Esophagus muscularis mucosa (tissue), 4 donors: ENCODE results near the gene ZSCAN12. TPM values are rescaled to one million over a fixed set of nuclear protein-coding genes. Genes with fewer than 3 reads are reported as not detected.
"Not testable (repeated sequence)": the region's sequence is repeated elsewhere in the genome, so short reads cannot be mapped to it uniquely, and the experiment has no call there.

Experiments
- DNase-seq: peaks from one replicate; pipeline ENCODE4 v3.0.0-alpha.2; 2017; ENCODE audit errors: extremely low spot score
- H3K27ac ChIP-seq, 4 donors: fragments of 200-600 bp; sonication (generic); replicated peaks in 1 of 4; 1 replicate in 3 of 4; 2 replicates in 1 of 4; pipeline ENCODE4 v1.5.1; 2016 to 2019; ENCODE audit warnings: mild to moderate bottlenecking in 1 of 4
- H3K27me3 ChIP-seq, 4 donors: fragments of 200-600 bp; sonication (generic); one replicate each; pipeline versions ENCODE4 v1.5.1 to v1.6.0; 2016 to 2019
- H3K36me3 ChIP-seq, 4 donors: fragments of 200-600 bp; sonication (generic); one replicate each; pipeline ENCODE4 v1.5.1; 2016 to 2019
- H3K4me1 ChIP-seq, 4 donors: fragments of 200-600 bp; sonication (generic); one replicate each; pipeline ENCODE4 v1.5.1; 2016 to 2019
- H3K4me3 ChIP-seq, 4 donors: fragments of 200-600 bp; sonication (generic); 1 replicate in 2 of 4; 2 replicates in 2 of 4; pipeline ENCODE4 v1.5.1; 2016 to 2019; ENCODE audit warnings: mild to moderate bottlenecking in 4 of 4, moderate library complexity in 1 of 4
- H3K9me3 ChIP-seq, 4 donors: fragments of 200-600 bp; sonication (generic); 1 replicate in 3 of 4; 2 replicates in 1 of 4; pipeline ENCODE4 v1.5.1; 2016 to 2019
- CTCF ChIP-seq, 3 experiments: fragments of 200-600 bp in 2 of 3; fragments of 450-650 bp in 1 of 3; sonication (generic) in 2 of 3; IDR thresholded peaks; one replicate each; pipeline ENCODE4 v1.5.1; 2017 to 2019; ENCODE audit warnings: antibody characterized with exemption in 3 of 3, mild to moderate bottlenecking in 2 of 3, moderate library complexity in 1 of 3
- EP300 ChIP-seq: sonication (generic); formaldehyde crosslinking; IDR thresholded peaks from one replicate; pipeline ENCODE4 v1.6.1; 2017; ENCODE audit warnings: antibody characterized with exemption
- POLR2A ChIP-seq: fragments of 450-650 bp; IDR thresholded peaks from one replicate; pipeline ENCODE4 v1.6.1; 2017; ENCODE audit warnings: antibody characterized with exemption, moderate library complexity, mild to moderate bottlenecking, low read depth
- POLR2AphosphoS5 ChIP-seq, 2 donors: sonication (generic); formaldehyde crosslinking; IDR thresholded peaks; one replicate each; pipeline ENCODE4 v1.6.1; 2017; ENCODE audit warnings: antibody characterized with exemption in 2 of 2
- WGBS: methylation state at CpG from one replicate; pipeline ENCODE4 v1.1.5; 2018; 5-methylcytosine and 5-hydroxymethylcytosine counted together
- intact Hi-C: fragments of 100-400 bp; cut with DNase I; formaldehyde crosslinking; loops from one replicate; pipeline ENCODE4 v1.15.1; 2023
- total RNA-seq, 4 donors: library from RNA; depleted of rRNA; stranded (reverse); fragments of >200 nt; gene quantifications; one replicate each; pipeline versions ENCODE4 v1.1.0 to v1.2.1, GENCODE V29; 2016

The ZSCAN12 gene
- total RNA-seq, 4 donors from 2014 or later = 4.0 to 5.7 (median 4.6) TPM

GRCh38 chr6:28408076-28408802 lies 8.7 kb upstream of the ZSCAN12 start:
- Histone ChIP-seq H3K9me3 (no peaks in the 10 kb centered on the region), H3K4me3 (no peak overlapping the region), H3K27me3 (peaks cover 0 to 24% (median 0%) of the 10 kb centered on the region in 4 donors), H3K27ac (no peak overlapping the region), H3K4me1 (no peaks in the 10 kb centered on the region), H3K36me3 (no peaks in the 10 kb centered on the region)
- WGBS = 91% methylated on average over 5 of the region's 5 CpGs
- TF ChIP-seq POLR2A (no peak), POLR2AphosphoS5 (IDR thresholded peaks at IDR 0.05) (no peak), CTCF (IDR thresholded peaks at IDR 0.05) (no peak), EP300 (no peak)
- DNase-seq = no peak
- intact Hi-C loops = no loop called here

GRCh38 chr6:28407401-28407800 lies 7.9 kb upstream of the ZSCAN12 start:
- Histone ChIP-seq H3K27ac (no peak overlapping the region), H3K36me3 (no peaks in the 10 kb centered on the region), H3K4me3 (no peak overlapping the region), H3K9me3 (no peaks in the 10 kb centered on the region), H3K4me1 (no peaks in the 10 kb centered on the region), H3K27me3 (peaks cover 0 to 24% (median 0%) of the 10 kb centered on the region in 4 donors)
- WGBS = 76% methylated on average over 2 of the region's 2 CpGs
- no peak for DNase-seq
- no peak for TF ChIP-seq EP300
- no peak for TF ChIP-seq POLR2A
- TF ChIP-seq CTCF (IDR thresholded peaks at IDR 0.05) = no peak
- TF ChIP-seq POLR2AphosphoS5 (IDR thresholded peaks at IDR 0.05) = no peak
- intact Hi-C loops = no loop called here

GRCh38 chr6:28403923-28404322 lies 4.4 kb upstream of the ZSCAN12 start:
- intact Hi-C loops, H3K9me3 ChIP-seq: not testable (repeated sequence)
- WGBS = 93% methylated on average over 5 of the region's 5 CpGs

GRCh38 chr6:28402197-28402596 lies 2.6 kb upstream of the ZSCAN12 start:
- Histone ChIP-seq H3K27me3 (peaks cover 0 to 19% (median 0%) of the 10 kb centered on the region in 4 donors), H3K27ac (no peak overlapping the region), H3K9me3 (no peaks in the 10 kb centered on the region), H3K36me3 (no peaks in the 10 kb centered on the region), H3K4me1 (peaks cover 7 to 23% (median 18%) of the 10 kb centered on the region in 4 donors), H3K4me3 (no peak overlapping the region)
- 92% methylated on average over 2 of the region's 2 CpGs for WGBS
- DNase-seq = no peak
- TF ChIP-seq EP300 (no peak), CTCF (IDR thresholded peaks at IDR 0.05) (no peak), POLR2AphosphoS5 (IDR thresholded peaks at IDR 0.05) (no peak), POLR2A (no peak)
- intact Hi-C loops = no loop called here

More at GRCh38 chr6:28403923-28404322, 4.4 kb upstream of the ZSCAN12 start:
- not testable (repeated sequence) for H3K27ac ChIP-seq, H3K36me3 ChIP-seq, H3K4me1 ChIP-seq, H3K4me3 ChIP-seq, DNase-seq
- H3K27me3 ChIP-seq = peaks cover 0 to 24% (median 0%) of the 10 kb centered on the region in 4 donors

GRCh38 chr6:28401172-28401571 lies 1.6 kb upstream of the ZSCAN12 start:
- TF ChIP-seq EP300 (no peak), POLR2AphosphoS5 (IDR thresholded peaks at IDR 0.05) (no peak), CTCF (IDR thresholded peaks at IDR 0.05) (no peak), POLR2A (no peak)
- Histone ChIP-seq H3K36me3 (peaks cover 0 to 10% (median 7%) of the 10 kb centered on the region in 4 donors), H3K27me3 (peaks cover 0 to 10% (median 0%) of the 10 kb centered on the region in 4 donors), H3K27ac (no peak overlapping the region), H3K4me1 (peaks cover 12 to 31% (median 28%) of the 10 kb centered on the region in 4 donors), H3K4me3 (no peak overlapping the region), H3K9me3 (no peaks in the 10 kb centered on the region)
- 78% methylated on average over 1 of the region's 1 CpG for WGBS
- intact Hi-C loops = no loop called here
- no peak for DNase-seq
